Activated naive CD8-positive, alpha-beta T cell treated with anti-CD3 and anti-CD28 coated beads, Interleukin-2, amount 50 U/mL, for 16 hours (primary cell): ENCODE data around the gene PFKP.

Source experiments
- DNase-seq: peaks from one replicate; pipeline ENCODE4 v3.0.0-alpha.2; 2020; ENCODE audit warnings: low read depth, low spot score

The PFKP gene

GRCh38 chr10:3115685-3116084, 48.3 kb downstream of the PFKP start:
- no peak for DNase-seq

DNA sequence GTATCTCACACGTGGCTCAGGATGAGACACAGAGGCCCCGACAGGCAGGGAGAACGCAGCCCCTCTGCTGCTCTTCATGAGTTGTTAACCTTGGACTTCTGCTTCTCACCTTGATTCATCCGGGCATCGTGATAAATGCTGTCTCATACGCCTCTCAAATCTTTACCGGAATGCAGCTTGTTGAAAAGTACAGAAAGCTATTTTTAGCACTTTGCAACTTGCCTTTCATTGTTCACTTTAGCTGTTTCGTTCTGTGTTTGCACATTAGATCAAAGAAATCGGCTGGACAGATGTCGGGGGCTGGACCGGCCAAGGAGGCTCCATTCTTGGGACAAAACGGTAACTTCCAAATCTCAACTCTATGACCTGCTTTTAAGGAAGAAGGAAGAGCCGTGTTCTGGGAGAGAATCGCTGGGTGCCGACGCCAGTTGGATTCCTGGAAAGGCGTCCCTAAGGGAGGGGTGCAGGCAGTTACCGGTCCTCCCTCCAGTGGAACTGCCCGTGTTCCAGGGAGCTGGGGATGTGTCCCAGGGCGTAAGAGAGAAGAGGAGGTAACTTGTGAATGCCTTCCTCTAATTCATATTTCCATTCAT, 49.3 kb downstream of the PFKP start:
- DNase-seq: no peak

DNA sequence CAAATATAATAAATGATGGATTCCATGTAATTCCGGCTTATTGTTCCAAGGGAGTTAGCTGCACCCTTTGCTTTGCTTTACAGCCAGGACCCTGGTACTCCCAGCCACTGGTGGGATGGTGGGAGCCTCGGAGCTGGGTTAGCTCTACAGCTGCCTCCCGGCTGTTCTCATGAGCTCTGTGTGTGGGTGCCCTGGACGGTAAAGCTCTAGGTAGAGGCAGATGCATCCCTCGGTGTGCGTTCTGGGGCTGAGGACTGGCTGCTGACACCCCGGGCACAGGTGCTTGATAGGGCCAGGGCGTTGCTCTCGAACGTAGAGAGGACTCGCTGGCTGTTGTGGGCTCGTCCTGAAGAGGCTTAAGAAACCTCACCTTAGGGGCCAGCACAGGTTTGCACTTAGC, 50.1 kb downstream of the PFKP start:
- no peak for DNase-seq

- no peak for DNase-seq
Measured at GRCh38 chr10:3118641-3119091, 51.3 kb downstream of the PFKP start.

GRCh38 chr10:3119796-3120459, 52.6 kb downstream of the PFKP start:
- no peak for DNase-seq

GRCh38 chr10:3122034-3122433, 54.7 kb downstream of the PFKP start:
- no peak for DNase-seq

DNA sequence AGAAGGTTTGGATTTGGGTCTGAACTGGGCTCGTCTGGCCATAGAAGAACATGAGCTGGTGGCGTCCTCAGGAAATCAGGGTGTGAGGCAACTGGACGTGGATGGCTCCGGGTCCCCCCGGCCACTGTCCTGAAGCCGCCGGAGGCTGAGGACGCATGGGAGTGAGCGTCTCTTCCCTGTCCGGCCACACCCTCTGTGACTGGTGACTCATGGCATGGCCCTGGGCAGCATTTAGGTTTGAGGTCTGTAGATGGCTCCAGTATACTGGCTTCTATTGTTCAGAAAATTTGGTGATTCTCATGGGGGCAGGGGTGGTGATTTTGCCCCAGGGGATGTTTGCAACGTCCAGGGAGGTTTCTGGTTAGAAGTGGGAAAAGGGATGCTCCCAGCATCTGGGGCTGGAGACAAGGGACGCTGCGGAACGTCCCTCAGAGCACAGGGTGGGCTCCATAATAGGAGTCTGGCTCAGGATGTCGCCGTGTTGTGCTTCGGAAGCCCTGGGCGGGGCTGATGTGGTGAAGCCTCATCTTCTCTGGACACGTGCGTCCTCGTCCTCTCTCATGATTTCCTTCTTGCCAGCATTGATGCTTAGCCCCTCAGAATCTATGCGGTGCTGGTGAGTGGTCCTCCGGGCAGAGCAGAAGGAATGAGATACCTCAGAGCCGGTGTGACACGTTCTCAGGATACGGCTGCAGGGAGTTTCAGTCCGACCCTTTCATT, 55.3 kb downstream of the PFKP start:
- no peak for DNase-seq

DNA sequence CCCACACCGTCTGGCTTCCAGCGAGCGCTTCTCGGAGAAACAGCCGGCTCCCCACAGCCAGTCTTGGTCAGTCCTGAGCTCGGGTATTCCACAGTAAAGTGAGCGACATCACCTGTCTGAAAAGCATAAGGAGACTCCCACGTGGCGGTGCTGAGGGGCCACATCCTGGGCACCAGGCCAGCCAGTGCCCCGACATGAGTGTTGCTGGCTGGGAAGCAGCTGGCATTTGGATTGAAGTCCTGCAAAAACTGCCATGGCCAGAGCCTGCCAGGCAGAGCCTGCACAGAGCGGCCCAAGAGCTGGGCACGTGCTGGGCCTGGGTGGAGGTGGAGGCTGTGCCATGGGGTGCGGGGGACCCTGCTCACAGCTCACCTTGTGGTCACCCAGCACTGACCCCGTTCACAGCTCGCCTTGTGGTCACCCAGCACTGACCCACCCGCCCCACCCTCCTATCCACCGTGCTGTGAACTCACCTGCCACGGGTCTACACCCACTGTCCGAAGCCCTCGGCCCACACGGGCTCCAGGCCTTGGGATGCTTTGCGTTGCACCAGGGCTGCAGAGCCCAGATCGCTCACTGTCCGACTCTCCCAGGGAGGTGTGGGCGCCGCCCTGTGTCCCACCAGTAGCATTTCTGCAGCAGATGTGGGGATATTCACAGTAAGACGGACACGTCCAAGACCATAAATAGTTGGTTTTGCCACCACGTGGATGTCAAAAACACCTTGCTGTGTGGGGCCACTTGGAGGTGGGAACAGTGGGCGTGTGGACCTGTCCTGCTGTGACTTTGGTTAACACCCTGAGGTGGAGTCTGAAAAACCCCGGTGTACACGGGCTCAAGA, 56.4 kb downstream of the PFKP start:
- DNase-seq: no peak

- DNase-seq: no peak
Measured at GRCh38 chr10:3124412-3125175, 57.2 kb downstream of the PFKP start.

DNA sequence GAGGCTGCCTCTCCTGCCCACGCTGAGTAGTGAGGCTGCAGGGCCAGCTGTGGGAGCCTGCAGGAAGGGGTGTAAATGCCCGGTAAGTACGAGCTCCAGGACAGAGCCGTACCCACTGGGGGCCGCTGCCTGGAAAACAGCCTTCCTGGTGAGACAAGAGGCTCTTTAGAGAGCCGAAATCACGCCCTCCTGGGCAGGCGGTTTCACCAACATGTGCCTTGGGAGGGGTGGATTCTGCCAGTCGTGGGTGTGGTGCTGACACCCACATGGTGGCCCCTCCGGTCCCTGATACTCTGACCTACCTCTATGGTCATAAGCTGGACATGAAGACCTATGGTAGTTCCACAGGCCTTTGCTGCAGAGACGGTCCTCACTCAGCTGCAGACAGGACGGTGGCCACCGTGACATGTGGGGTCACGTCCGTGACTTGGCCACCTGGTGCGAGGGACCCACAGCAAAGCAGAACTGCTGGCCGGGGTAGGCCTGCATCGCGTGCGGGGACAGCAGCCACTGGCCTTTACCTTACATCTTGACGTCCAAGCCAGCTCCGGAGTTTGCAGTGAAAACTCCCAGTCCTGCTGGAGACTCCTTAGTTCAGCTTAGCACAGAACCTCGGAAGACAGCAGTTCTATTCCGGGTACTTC, 58.3 kb downstream of the PFKP start:
- no peak for DNase-seq

DNA sequence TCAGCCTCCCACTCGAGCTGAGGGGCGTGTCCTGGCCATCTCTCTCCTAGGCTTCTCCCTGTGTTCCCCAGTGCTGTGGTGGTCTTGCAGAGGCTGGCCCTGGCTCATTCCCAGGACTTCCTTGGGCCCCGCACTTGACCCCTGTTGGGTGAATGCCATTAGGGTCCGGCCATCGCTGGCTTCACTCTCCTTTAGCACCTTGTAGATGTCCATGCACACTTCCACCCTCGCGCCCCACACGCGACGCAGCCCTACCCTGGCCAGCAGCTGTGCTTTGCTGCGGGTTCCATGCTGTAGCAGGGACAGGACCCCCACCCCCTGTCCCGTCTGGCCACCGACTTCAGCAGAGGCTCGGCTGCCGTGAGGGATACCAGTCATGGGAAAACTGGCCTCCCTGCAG, 58.9 kb downstream of the PFKP start:
- no peak for DNase-seq

GRCh38 chr10:3126741-3127346, 59.5 kb downstream of the PFKP start:
- no peak for DNase-seq

DNA sequence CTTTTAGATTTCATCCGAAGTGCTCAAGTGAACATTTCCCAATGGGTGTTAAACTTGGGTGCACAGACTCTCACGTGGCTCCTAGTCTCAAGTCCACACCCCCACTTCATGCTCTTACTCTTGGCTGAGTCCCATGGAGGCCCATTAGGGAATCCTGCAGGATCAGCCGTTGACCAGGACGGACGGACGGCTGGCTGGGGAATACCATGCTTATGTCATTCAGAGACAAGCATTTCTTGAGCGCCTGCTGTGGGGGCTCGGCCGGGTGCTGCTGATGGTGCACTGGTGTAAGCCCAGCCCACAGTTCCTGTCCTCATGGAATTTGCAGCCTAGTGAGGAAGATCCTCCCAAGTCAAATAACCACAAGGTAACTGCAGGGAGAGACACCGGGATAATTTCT, 60.6 kb downstream of the PFKP start:
- no peak for DNase-seq

DNA sequence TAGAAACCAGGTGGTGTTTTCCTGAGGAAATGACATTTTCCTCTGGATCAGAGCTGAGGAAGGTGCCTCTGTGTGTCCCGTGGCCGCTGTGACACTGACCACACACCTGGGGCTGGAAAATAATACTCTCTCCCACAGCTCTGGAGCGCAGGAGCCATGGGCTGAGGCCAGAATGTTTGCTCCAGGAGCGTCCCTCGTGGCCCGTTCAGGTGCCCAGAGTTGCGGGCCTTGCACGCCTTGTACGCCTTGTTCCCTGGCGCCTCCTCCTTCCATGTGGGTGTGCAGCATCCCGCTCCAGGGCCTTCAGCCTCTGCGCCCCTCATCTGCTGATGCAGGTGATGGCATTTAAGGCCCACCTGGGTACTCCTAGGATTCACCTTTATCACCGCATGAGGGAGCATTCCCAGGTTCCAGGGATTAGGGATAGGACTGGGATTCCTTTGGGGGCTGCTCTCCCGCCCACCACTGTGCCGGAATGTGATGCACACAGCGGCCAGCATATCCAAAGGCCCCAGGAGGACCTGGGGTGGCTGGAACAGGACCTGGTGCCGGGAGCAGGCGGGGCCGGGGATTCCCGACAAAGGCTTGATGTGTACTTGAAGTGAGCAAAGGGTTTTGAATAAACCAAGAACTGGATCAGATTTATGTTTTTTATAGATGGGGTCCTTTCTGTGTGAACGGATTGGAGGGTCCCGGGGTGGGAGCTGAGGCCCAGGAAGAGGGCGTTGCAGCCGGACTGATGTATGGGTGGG, 61.2 kb downstream of the PFKP start:
- DNase-seq: no peak

DNA sequence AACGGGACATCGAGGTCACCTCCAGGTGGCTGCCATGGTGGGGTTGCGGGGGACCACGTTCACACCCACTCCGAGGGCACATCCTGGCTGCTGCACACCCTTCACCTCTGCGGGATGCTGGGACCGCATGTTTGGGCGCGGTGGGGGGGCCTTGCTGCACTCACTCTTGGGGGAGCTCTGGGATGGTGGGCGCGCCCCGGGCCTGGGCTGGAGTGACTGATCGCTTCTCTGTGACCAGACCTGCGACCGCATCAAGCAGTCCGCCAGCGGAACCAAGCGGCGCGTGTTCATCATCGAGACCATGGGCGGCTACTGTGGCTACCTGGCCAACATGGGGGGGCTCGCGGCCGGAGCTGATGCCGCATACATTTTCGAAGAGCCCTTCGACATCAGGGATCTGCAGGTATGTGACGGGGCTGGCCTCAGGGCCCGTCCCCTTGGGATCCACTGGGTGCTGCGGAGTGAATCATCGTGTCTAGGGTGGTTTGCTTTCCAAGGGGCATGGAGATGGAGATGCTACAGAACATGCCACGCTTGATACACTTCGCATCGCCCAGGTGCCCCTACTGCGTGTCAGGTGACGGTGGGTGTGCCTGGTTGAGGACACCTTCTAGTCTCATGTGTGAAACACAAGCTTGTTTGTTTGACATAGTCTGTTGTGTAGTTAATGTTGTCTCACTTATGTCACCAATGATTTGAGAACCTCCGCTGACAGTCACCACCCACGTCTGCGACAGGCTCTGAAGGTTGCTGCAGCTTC, 62.4 kb downstream of the PFKP start:
- DNase-seq: no peak

DNA sequence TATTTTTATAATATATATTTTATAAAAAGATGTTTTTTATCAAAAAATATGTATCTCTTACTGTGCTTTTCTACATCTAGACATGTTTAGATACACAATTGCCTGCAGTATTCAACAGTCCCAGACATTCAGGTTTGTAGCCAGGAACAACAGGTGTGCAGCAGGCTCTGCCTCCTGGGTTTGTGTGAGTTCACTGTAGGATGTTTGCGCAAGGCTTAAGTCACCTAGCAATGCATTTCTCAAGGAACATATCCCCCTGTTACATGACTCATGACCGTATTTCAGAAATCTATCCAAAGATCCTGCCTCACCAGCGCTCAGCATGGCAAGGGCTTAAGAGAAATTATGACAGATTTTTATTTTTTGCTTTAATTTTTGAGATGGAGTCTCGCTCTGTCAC, 63.8 kb downstream of the PFKP start:
- no peak for DNase-seq

DNA sequence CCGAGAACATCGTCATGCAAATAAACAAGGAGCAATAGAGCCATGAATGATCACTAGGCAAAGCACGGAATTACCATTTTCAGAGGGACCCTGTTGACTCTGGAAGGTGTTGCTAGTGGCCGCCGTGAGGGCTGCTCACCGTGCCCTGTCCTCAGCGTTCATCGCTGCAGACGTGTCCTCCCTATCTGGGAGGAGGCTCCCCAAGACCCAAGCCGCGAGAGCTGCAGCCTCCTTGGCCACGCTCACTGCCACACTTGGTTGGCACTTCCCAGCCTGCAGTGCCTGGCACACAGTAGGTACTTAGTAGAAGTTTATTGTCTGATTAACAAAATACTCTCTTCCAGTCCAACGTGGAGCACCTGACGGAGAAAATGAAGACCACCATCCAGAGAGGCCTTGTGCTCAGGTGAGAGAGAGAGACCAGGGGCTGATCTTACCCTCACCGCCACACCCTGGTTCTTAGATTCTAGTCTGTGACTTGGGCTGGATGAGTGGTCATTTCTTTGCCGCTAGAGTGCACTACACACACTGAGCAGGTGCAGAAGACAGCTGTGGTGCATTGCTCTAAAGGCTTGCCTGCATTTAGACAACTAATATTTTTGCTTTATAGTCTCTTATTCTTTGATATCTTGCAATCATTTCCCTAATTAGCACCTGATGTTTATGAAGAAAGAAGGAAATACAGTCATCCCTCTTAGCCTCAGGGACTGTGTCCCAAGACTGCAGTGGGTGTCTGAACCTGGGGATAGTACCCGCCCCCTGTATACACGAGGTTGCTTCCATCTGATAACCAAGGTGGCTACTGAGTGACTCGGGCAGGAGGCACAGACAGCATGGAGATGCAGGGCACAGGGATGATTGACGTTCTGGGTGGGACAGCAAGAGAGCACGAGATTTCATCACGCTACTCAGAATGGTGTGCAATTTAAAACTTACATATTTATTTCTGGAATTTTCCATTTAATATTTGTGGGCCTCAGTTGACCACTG, 65.0 kb downstream of the PFKP start:
- no peak for DNase-seq

GRCh38 chr10:3133948-3134347, 66.6 kb downstream of the PFKP start:
- no peak for DNase-seq
